Stomach (tissue), 9 donors: Measurements from ENCODE around the gene UXS1. TPM values are rescaled to one million over a fixed set of nuclear protein-coding genes. Genes with fewer than 3 reads are reported as not detected.

Experiments used
- DNase-seq, 2 donors: peaks; one replicate each; pipeline versions ENCODE4 v3.0.0 to v3.0.0-alpha.2; 2013 to 2019
- H3K27ac ChIP-seq, 5 donors: fragments of 200-600 bp in 4 of 5; sonication (generic) in 4 of 5; one replicate each; pipeline ENCODE4 v1.5.1; 2013 to 2019; ENCODE audit warnings: mild to moderate bottlenecking in 1 of 5, moderate library complexity in 1 of 5
- H3K27me3 ChIP-seq, 3 donors: fragments of 200-600 bp; sonication (generic); one replicate each; pipeline ENCODE4 v1.5.1; 2017 to 2019; ENCODE audit warnings: mixed run types in 1 of 3
- H3K36me3 ChIP-seq, 4 donors: fragments of 200-600 bp; sonication (generic); 1 replicate in 3 of 4; 2 replicates in 1 of 4; pipeline ENCODE4 v1.5.1; 2016 to 2019
- H3K4me1 ChIP-seq, 4 donors: fragments of 200-600 bp; sonication (generic); one replicate each; pipeline ENCODE4 v1.5.1; 2016 to 2019
- H3K4me3 ChIP-seq, 4 donors: fragments of 200-600 bp; sonication (generic) in 3 of 4; one replicate each; pipeline ENCODE4 v1.5.1; 2016 to 2019; ENCODE audit warnings: mild to moderate bottlenecking in 1 of 4
- H3K9me3 ChIP-seq, 4 donors: fragments of 200-600 bp; sonication (generic); one replicate each; pipeline ENCODE4 v1.5.1; 2016 to 2019
- CTCF ChIP-seq, 7 experiments: fragments of 450-650 bp in 4 of 7; fragments of 200-600 bp in 3 of 7; sonication (generic) in 3 of 7; IDR thresholded peaks; one replicate each; pipeline ENCODE4 v1.5.1; 2016 to 2019; ENCODE audit warnings: antibody characterized with exemption in 7 of 7, control low read depth in 2 of 7, mild to moderate bottlenecking in 1 of 7
- EP300 ChIP-seq: sonication (generic); formaldehyde crosslinking; IDR thresholded peaks from one replicate; pipeline ENCODE4 v1.6.1; 2017; ENCODE audit warnings: antibody characterized with exemption
- POLR2A ChIP-seq, 4 donors: fragments of 450-650 bp; IDR thresholded peaks; one replicate each; pipeline ENCODE4 v1.6.1; 2016; ENCODE audit warnings: antibody characterized with exemption in 4 of 4, control low read depth in 2 of 4, mild to moderate bottlenecking in 1 of 4, moderate library complexity in 1 of 4
- POLR2AphosphoS5 ChIP-seq, 3 donors: sonication (generic); formaldehyde crosslinking; IDR thresholded peaks; one replicate each; pipeline ENCODE4 v1.6.1; 2016; ENCODE audit warnings: antibody characterized with exemption in 3 of 3
- WGBS, 5 donors: extraction: QIAGEN DNeasy Blood & Tissue Kit in 3 of 5; methylation state at CpG; one replicate each; pipeline versions ENCODE4 v1.1.5 to v1.1.7; 2013 to 2018; 5-methylcytosine and 5-hydroxymethylcytosine counted together
- intact Hi-C: fragments of 100-400 bp; cut with DNase I; formaldehyde crosslinking; loops from one replicate; pipeline ENCODE4 v1.15.1; 2023; ENCODE audit warnings: low total_unique reads
- polyA plus RNA-seq, 3 donors: library from polyadenylated mRNA; stranded (reverse); fragments of 200-250 nt; gene quantifications; one replicate each; pipeline ENCODE4 v1.2.3, GENCODE V29; 2013
- total RNA-seq, 5 donors: library from RNA; depleted of rRNA; stranded (reverse); fragments of >200 nt; gene quantifications; one replicate each; pipeline versions ENCODE4 v1.1.0 to v1.2.3, GENCODE V29; 2014 to 2016
- donor health status: healthy with polysubstance abuse.
- donor health status: Bipolar disorder and iron deficiency.
- donor health status: healthy.

Gene UXS1
- total and polyA plus RNA-seq, 8 donors, result 7.0 to 111 (median 16.8) TPM

GRCh38 chr2:106113361-106113966 lies 80.6 kb downstream of the UXS1 start:
- Histone ChIP-seq H3K4me3 (no peak overlapping the region), H3K36me3 (peaks cover 26 to 51% (median 47%) of the 10 kb centered on the region in 4 donors), H3K27me3 (no peaks in the 10 kb centered on the region), H3K4me1 (peaks cover 13 to 37% (median 28%) of the 10 kb centered on the region in 4 donors), H3K27ac (peak overlapping the region; percentile 79 to 85 (median 84)), H3K9me3 (no peaks in the 10 kb centered on the region)
- intact Hi-C loops, result loop anchor here (10.0 kb wide), 1 partner anchor 81 kb away; the partner anchor contains the start of gene UXS1
- TF ChIP-seq EP300, result no peak
- peak in 1 of 3 donors; percentile 61 for TF ChIP-seq POLR2AphosphoS5 (IDR thresholded peaks at IDR 0.05)
- DNase-seq, result peak; percentile 70 to 76
- 31 to 55% (median 52%) methylated on average over 13 of the region's 13 CpGs for WGBS, 5 donors

- peaks cover 13 to 51% (median 33%) of the 10 kb centered on the region in 4 donors for H3K4me1 ChIP-seq
- no peaks in the 10 kb centered on the region for H3K27me3 ChIP-seq
- WGBS, 5 donors, result 95 to 99% (median 97%) methylated on average over 5 to 14 of the region's 14 CpGs
- H3K9me3 ChIP-seq, result no peaks in the 10 kb centered on the region
- intact Hi-C loops, result loop anchor here (10.0 kb wide), 1 partner anchor 83 kb away; the partner anchor contains the start of gene UXS1
- H3K36me3 ChIP-seq, result peaks cover 26 to 56% (median 39%) of the 10 kb centered on the region in 4 donors
- TF ChIP-seq POLR2AphosphoS5 (IDR thresholded peaks at IDR 0.05) (no peak), CTCF (IDR thresholded peaks at IDR 0.05) (no peak), EP300 (no peak), POLR2A (IDR thresholded peaks at IDR 0.05) (no peak)
- no peak for DNase-seq
- no peak overlapping the region for H3K4me3 ChIP-seq
- peak overlapping the region in 1 of 5 donors; percentile 85 for H3K27ac ChIP-seq
Measured at GRCh38 chr2:106111882-106112571, 82.1 kb downstream of the UXS1 start.

DNA sequence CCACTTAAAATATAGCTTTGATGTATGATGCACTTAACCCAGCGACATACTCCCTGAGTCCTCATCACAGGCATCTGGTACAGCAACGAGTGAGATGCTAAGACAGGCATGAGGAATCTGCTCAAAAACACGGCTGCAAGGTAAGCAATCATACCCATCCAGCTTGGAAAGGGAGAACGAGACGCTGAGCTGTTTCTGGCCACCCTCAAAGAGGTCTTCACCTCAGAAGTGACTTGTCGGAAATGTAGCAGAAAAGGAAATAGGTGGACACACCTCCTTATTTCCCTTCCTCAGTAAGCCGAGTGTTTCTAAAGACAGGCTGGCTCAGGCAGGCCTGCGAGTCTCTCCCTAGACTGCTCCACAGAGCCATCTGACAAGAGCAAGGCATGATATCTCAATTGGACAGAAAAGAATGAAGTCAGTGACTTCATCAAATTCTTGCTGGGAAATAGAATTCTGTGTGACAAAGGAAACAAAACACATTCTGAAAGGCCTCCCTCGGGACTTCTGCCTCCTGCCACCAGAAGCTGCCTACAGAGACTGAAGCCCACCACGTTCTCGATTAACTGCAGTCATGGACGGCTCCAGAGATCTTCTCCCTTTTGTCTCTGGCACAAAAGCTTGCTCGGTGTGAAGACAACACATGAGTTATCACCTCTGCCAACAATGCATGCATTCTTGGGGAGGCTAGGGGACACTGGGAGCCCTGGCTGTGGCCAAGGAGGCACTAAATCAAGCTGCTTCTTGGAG lies 84.3 kb downstream of the UXS1 start:
- intact Hi-C loops, result loop anchor here (5.0 to 10.0 kb wide), 3 partner anchors 85 to 475 kb away; partner anchors contain the start of gene UXS1
- DNase-seq, result no peak
- Histone ChIP-seq H3K27ac (no peak overlapping the region), H3K27me3 (no peaks in the 10 kb centered on the region), H3K4me1 (peaks cover 12 to 46% (median 29%) of the 10 kb centered on the region in 4 donors), H3K36me3 (peaks cover 26 to 48% (median 35%) of the 10 kb centered on the region in 4 donors), H3K4me3 (no peak overlapping the region), H3K9me3 (no peaks in the 10 kb centered on the region)
- WGBS, 5 donors, result 84 to 89% (median 88%) methylated on average over 13 of the region's 13 CpGs
- TF ChIP-seq EP300 (no peak), CTCF (IDR thresholded peaks at IDR 0.05) (no peak), POLR2A (IDR thresholded peaks at IDR 0.05) (no peak), POLR2AphosphoS5 (IDR thresholded peaks at IDR 0.05) (no peak)

GRCh38 chr2:106108791-106109190 lies 85.3 kb downstream of the UXS1 start:
- WGBS, 5 donors, result 61 to 78% (median 73%) methylated on average over 7 of the region's 7 CpGs
- no peak for DNase-seq
- H3K4me1 ChIP-seq, result peaks cover 1 to 45% (median 22%) of the 10 kb centered on the region in 4 donors
- TF ChIP-seq POLR2AphosphoS5 (IDR thresholded peaks at IDR 0.05), result no peak
- no peak for TF ChIP-seq POLR2A (IDR thresholded peaks at IDR 0.05)
- TF ChIP-seq EP300, result no peak
- TF ChIP-seq CTCF (IDR thresholded peaks at IDR 0.05), result no peak
- no peaks in the 10 kb centered on the region for H3K27me3 ChIP-seq
- no peak overlapping the region for H3K27ac ChIP-seq
- H3K4me3 ChIP-seq, result no peak overlapping the region
- no peaks in the 10 kb centered on the region for H3K9me3 ChIP-seq
- intact Hi-C loops, result loop anchor here (5.0 to 10.0 kb wide), 2 partner anchors 429 to 476 kb away; no protein-coding TSS in a partner anchor
- H3K36me3 ChIP-seq, result peaks cover 26 to 48% (median 35%) of the 10 kb centered on the region in 4 donors
